ENCODE measurements around the gene UBE2G1. TPM values are rescaled to one million over a fixed set of nuclear protein-coding genes. Genes with fewer than 3 reads are reported as not detected.

Gene UBE2G1
- total and polyA plus RNA-seq, 10 of the 15 experiments (the other 5 are each of a cell fraction or from before 2014, with no cell fraction given), result 24.4 to 139 (median 77.4) TPM

GRCh38 chr17:4381690-4382671 lies 15.5 kb upstream of the UBE2G1 start:
- H3K9me3 ChIP-seq (replicated peaks; ENCODE audit: control insufficient read depth, insufficient read depth, low read length), result no peaks in the 10 kb centered on the region
- no peak overlapping the region for H3K9ac ChIP-seq (ENCODE audit: control insufficient read depth, insufficient read depth, low read length)
- H3K36me3 ChIP-seq (ENCODE audit: control insufficient read depth in 2 of 2, insufficient read depth in 2 of 2, low read length in 1 of 2), result no peaks in the 10 kb centered on the region
- no peaks in the 10 kb centered on the region for H3K79me2 ChIP-seq (ENCODE audit: control insufficient read depth, insufficient read depth, low read length)
- ChIA-PET CTCF (interaction anchor here (1.6 kb wide), 1 partner anchor 14 kb away, joined by 4 read pairs; no protein-coding TSS in a partner anchor), RAD21 (ENCODE audit: unreplicated experiment) (no interaction called here), POLR2A (no interaction called here), SMC1A (ENCODE audit: uncharacterized antibody, unreplicated experiment) (interaction anchor here (0.7 kb wide), 1 partner anchor 244 kb away, joined by 3 read pairs; no protein-coding TSS in a partner anchor)
- no peaks in the 10 kb centered on the region for H4K20me1 ChIP-seq (ENCODE audit: control insufficient read depth, insufficient read depth)
- no peaks in the 10 kb centered on the region for H3K27me3 ChIP-seq (replicated peaks in 1 of 2; ENCODE audit: control insufficient read depth in 2 of 2, insufficient read depth in 2 of 2, low read length in 1 of 2)
- H3K4me1 ChIP-seq (ENCODE audit: control insufficient read depth, insufficient read depth, low read length), result peaks cover 26% of the 10 kb centered on the region
- no peak overlapping the region for H3K4me3 ChIP-seq
- no peak overlapping the region for H3K4me2 ChIP-seq (ENCODE audit: control insufficient read depth, insufficient read depth)
- no peak for DNase-seq (ENCODE audit: low read depth, low spot score)
- in situ Hi-C loops (cut with MboI), result no loop called here
- H3K27ac ChIP-seq (ENCODE audit: control insufficient read depth, insufficient read depth), result no peak overlapping the region
- ATAC-seq, result no peak
- peak overlapping the region; percentile 34; the same call in 1 of the 2 replicates for H2AFZ ChIP-seq (ENCODE audit: control insufficient read depth, low read depth, low read length)
- WGBS (ENCODE audit: insufficient coverage, insufficient replicate concordance, low lambda C conversion rate, missing lambda C conversion rate), result 90% methylated on average over 6 of the region's 7 CpGs
- TF ChIP-seq, protein P1, sequence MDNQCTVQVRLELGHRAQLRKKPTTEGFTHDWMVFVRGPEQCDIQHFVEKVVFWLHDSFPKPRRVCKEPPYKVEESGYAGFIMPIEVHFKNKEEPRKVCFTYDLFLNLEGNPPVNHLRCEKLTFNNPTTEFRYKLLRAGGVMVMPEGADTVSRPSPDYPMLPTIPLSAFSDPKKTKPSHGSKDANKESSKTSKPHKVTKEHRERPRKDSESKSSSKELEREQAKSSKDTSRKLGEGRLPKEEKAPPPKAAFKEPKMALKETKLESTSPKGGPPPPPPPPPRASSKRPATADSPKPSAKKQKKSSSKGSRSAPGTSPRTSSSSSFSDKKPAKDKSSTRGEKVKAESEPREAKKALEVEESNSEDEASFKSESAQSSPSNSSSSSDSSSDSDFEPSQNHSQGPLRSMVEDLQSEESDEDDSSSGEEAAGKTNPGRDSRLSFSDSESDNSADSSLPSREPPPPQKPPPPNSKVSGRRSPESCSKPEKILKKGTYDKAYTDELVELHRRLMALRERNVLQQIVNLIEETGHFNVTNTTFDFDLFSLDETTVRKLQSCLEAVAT (IDR thresholded peaks at IDR 0.05), result no peak
- TF ChIP-seq ZNF217 (IDR thresholded peaks at IDR 0.05) (no peak), USF1 (IDR thresholded peaks at IDR 0.05; ENCODE audit: borderline replicate concordance, extremely low read length, insufficient read depth, low read depth, low read length) (no peak), CBFB (IDR thresholded peaks at IDR 0.05; ENCODE audit: low read depth) (no peak), CHD4 (IDR thresholded peaks at IDR 0.05) (no peak), MTA3 (IDR thresholded peaks at IDR 0.05; ENCODE audit: borderline replicate concordance, low read length) (no peak), HDAC6 (IDR thresholded peaks at IDR 0.05; ENCODE audit: unreplicated experiment) (no peak), CBX3 (IDR thresholded peaks at IDR 0.05; ENCODE audit: borderline replicate concordance, low read depth) (no peak)
- TF ChIP-seq, protein P2, sequence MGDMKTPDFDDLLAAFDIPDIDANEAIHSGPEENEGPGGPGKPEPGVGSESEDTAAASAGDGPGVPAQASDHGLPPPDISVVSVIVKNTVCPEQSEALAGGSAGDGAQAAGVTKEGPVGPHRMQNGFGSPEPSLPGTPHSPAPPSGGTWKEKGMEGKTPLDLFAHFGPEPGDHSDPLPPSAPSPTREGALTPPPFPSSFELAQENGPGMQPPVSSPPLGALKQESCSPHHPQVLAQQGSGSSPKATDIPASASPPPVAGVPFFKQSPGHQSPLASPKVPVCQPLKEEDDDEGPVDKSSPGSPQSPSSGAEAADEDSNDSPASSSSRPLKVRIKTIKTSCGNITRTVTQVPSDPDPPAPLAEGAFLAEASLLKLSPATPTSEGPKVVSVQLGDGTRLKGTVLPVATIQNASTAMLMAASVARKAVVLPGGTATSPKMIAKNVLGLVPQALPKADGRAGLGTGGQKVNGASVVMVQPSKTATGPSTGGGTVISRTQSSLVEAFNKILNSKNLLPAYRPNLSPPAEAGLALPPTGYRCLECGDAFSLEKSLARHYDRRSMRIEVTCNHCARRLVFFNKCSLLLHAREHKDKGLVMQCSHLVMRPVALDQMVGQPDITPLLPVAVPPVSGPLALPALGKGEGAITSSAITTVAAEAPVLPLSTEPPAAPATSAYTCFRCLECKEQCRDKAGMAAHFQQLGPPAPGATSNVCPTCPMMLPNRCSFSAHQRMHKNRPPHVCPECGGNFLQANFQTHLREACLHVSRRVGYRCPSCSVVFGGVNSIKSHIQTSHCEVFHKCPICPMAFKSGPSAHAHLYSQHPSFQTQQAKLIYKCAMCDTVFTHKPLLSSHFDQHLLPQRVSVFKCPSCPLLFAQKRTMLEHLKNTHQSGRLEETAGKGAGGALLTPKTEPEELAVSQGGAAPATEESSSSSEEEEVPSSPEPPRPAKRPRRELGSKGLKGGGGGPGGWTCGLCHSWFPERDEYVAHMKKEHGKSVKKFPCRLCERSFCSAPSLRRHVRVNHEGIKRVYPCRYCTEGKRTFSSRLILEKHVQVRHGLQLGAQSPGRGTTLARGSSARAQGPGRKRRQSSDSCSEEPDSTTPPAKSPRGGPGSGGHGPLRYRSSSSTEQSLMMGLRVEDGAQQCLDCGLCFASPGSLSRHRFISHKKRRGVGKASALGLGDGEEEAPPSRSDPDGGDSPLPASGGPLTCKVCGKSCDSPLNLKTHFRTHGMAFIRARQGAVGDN (IDR thresholded peaks at IDR 0.05), result no peak
- no TSS peak for BruUV-seq (replicated peaks)
- no peak for FAIRE-seq
- intact Hi-C loops (cut with micrococcal nuclease; ENCODE audit: unreplicated experiment), result no loop called here
